Measurements from ENCODE around the gene PCSK4.
"Not testable (repeated sequence)": the region's sequence is repeated elsewhere in the genome, so short reads cannot be mapped to it uniquely, and the experiment has no call there.

PCSK4 gene

GRCh38 chr19:1503925-1504773, 14.0 kb upstream of the PCSK4 start:
- no peak for DNase-seq

- DNase-seq, result no peak
Observed at GRCh38 chr19:1503089-1503924, 13.2 kb upstream of the PCSK4 start.

GRCh38 chr19:1502433-1503088, 12.4 kb upstream of the PCSK4 start:
- DNase-seq, result no peak

- no peak for DNase-seq
Observed at GRCh38 chr19:1501200-1501595, 11.0 kb upstream of the PCSK4 start.

- DNase-seq, result not testable (repeated sequence)
Observed at GRCh38 chr19:1499231-1499630, 9.1 kb upstream of the PCSK4 start.

- no peak for DNase-seq
Observed at GRCh38 chr19:1497578-1498235, 7.6 kb upstream of the PCSK4 start.

DNA sequence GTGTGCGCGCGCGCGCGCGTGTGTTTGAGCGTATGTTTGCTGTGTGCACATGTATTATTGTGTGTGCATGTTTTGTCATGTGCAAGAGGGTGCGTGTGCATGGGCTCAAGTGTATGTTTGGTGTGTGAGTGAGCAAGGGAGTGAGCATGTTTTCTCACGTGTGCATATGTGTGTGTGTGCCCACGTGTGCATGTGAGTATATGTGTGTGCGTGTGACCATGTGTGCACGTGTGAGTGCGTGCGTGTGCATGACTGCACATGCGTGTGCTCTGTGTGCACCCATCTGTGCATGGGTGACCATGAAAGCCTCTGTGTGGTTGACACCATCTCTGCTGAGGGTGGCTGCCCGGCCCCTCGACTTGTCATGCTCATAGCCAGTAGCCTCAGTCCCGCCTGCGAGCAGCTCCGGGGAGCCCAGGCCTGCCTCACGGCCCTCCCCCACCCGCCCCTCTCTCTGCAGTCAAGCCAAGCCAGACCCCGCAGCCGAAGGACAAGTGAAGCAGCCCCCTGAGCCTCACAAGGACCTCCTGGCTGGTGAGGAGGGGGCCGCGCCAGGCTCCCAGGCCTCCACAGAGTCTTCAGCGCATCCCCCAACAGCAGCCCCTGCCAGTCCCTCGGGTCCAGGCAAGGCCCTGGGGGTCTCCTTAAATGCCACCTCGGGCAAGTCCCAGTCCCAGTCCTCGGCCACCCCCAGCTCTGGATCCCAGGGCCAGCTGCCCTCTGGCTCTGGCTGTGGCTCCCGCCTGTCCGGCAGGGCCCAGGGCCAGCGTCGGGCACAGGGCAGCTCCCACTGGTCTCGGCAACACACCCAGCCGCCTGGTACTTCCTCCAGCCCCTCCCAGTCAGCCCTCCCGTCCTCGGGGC, 6.8 kb upstream of the PCSK4 start:
- DNase-seq, result no peak

- DNase-seq, result no peak
Observed at GRCh38 chr19:1495799-1496713, 5.9 kb upstream of the PCSK4 start.

- DNase-seq, result no peak
Observed at GRCh38 chr19:1495051-1495798, 5.1 kb upstream of the PCSK4 start.

DNA sequence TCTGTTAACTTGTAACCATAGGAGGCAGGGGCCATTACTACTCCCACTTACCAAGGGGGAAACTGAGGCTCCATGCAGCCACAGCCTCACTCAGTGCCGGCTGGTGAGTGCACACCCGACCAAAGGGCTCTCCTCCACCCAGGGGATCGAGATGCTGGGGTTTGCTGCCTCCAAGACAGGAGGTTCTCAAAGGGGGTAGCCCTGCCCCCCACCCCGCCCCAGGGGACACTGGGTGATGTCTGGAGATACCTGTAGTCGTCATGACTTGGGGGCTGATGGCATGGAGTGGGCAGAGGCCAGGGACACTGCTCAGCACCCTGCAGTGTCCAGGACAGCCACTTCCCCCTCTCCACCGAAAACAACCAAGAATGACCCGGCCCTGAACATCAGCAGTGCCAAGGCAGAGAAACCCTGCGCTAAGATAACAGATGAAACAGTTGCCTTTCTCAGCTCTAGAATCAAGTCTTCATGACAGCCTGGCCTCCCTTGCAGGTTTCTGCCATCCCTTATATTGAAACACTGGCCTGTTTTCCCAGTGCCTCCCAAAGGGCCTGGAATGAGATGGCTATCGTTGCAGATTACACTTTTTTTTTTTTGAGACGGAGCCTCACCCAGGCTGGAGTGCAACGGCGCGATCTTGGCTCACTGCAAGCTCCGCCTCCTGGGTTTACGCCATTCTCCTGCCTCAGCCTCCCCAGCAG, 4.1 kb upstream of the PCSK4 start:
- no peak for DNase-seq

DNA sequence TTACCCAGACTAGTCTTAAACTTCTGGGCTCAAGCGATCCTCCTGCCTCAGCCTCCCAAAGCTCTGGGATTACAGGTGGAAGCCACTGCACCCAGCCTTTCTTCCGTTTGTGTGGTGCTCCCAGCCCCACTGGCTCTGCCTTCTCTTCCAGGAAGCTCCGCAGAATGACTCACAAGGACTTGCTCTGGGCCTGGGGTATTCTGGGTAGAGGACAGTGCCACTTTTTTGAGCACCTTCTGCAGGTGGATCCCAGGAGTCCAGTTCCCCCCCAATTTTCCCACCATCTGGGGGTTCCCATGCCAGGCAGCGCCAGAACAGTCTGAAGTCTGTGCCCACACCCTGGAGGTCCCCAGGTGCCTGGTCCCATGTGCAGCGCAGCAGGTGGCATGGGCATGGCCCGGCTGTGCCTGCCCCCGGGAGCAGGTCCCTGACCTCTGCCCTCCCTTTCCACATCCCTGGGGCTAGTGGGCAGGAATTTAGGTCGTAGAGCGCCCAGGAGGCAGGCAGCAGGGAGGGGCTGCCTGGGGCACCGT, 2.4 kb upstream of the PCSK4 start:
- no peak for DNase-seq

GRCh38 chr19:1491849-1492170, 1.7 kb upstream of the PCSK4 start:
- no peak for DNase-seq

- DNase-seq, result no peak
Observed at GRCh38 chr19:1491114-1491848, 1.1 kb upstream of the PCSK4 start, which contains the start of gene REEP6. TSS of gene REEP6 (plus strand) at chr19:1491181. CDS start at chr19:1491270, 89 bp downstream.

DNA sequence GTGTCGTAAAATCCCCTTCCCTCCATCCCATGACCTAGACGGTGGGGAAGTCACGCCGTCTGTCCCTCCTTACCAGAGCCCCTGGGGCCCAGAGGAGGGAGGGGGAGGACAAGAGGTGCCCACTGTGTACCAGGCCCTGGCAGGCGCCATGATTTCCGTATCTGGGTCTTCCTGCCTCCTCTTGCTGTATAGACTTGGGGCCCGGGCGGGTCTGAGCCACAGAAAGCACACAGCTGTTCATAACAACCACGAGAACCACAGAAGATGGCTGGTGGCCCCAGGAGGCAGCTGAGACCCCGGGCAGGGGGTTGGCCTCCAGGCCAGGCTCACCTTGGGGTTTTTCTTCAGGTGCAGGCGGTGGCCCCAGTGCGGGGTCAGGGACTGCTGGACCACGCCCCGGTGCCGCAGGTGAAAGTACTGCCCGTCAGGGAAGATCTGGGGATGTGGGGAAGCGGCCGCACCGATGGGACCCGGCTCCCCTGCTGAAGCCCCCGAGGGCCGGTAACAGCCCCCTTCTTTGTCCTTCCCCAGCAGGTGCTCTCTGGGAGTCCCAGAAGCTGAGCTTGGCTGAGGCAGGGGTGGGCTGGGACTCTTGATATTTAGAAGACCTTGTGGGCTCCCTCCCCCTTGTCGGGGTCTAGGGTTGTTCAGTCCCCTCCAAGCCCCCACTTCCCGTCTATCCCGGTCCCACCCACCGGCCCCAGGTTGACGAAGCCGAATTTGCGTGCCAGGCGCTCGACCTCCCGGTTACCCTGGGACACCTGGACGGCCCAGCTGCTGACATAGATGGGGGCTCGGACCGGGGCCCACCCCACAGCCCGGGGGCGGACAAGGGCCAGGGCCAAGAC, 463 bp downstream of the PCSK4 start:
- DNase-seq, result no peak

DNA sequence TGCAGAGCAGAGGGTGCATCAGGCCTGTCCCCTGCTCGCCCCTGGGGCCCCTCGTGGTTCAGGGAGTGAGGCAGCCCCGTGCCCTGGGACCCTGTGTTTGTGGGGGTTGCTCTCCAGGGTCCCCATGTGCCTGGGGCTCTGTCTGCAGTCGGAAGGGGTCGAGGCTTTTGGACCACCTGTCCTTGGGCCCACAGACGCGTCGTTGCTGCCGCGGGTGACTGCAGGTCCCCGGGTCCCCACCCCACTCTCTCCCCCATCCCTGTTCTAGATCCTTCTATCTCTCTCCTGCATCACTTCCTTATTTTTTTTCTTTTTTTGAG, 1.9 kb downstream of the PCSK4 start:
- DNase-seq, result no peak

GRCh38 chr19:1487576-1488281, 2.4 kb downstream of the PCSK4 start:
- DNase-seq, result no peak
